Mesodermal cell (in vitro differentiated cells): Measurements from ENCODE around the gene PDGFA.
A peak's percentile ranks its signal among the peaks of the same experiment; 100 is the strongest.

Experiments used
- H3K27ac ChIP-seq: 2 replicates; pipeline ENCODE4 v1.7.0; 2013; ENCODE audit warnings: mild to moderate bottlenecking, low read depth, low read length, moderate library complexity; ENCODE audit not compliant: severe bottlenecking
- H3K36me3 ChIP-seq: 2 replicates; pipeline ENCODE4 v1.7.1; 2013; ENCODE audit warnings: mild to moderate bottlenecking, low read length, moderate library complexity; ENCODE audit not compliant: control insufficient read depth, insufficient read depth
- H3K4me1 ChIP-seq: one replicate; pipeline ENCODE4 v1.7.1; 2013; ENCODE audit warnings: mild to moderate bottlenecking, low read length; ENCODE audit not compliant: insufficient read depth, control insufficient read depth, poor library complexity, severe bottlenecking
- H3K4me3 ChIP-seq: 2 replicates; pipeline ENCODE4 v1.7.0; 2013; ENCODE audit warnings: low read length, control low read depth, mild to moderate bottlenecking; ENCODE audit not compliant: insufficient read depth, poor library complexity, severe bottlenecking; ENCODE audit errors: extremely low read depth
- H3K9me3 ChIP-seq: 2 replicates; pipeline ENCODE4 v1.7.1; 2013; ENCODE audit warnings: mild to moderate bottlenecking, low read length, moderate library complexity; ENCODE audit not compliant: control insufficient read depth
- WGBS, 2 experiments: methylation state at CpG; one replicate each; pipeline ENCODE4 v1.1.5; 2013; ENCODE audit warnings: missing lambda C conversion rate in 2 of 2; ENCODE audit not compliant: insufficient coverage in 2 of 2; 5-methylcytosine and 5-hydroxymethylcytosine counted together

Gene PDGFA

GRCh38 chr7:522071-522950, 2.7 kb upstream of the PDGFA start:
- 1 to 2% methylated on average over 75 to 78 of the region's 91 CpGs for WGBS, 2 experiments
- Histone ChIP-seq H3K9me3 (peaks cover 2% of the 10 kb centered on the region), H3K4me1 (peaks cover 20% of the 10 kb centered on the region), H3K4me3 (peak overlapping the region; percentile 14), H3K27ac (no peak overlapping the region), H3K36me3 (no peaks in the 10 kb centered on the region)

GRCh38 chr7:521221-522070, 1.8 kb upstream of the PDGFA start:
- no peaks in the 10 kb centered on the region for H3K36me3 ChIP-seq
- no peak overlapping the region for H3K27ac ChIP-seq
- no peaks in the 10 kb centered on the region for H3K9me3 ChIP-seq
- WGBS, 2 experiments: 1 to 2% methylated on average over 56 to 58 of the region's 72 CpGs
- H3K4me1 ChIP-seq: peaks cover 18% of the 10 kb centered on the region
- H3K4me3 ChIP-seq: peak overlapping the region; percentile 14

- H3K9me3 ChIP-seq: no peaks in the 10 kb centered on the region
- no peak overlapping the region for H3K27ac ChIP-seq
- H3K36me3 ChIP-seq: no peaks in the 10 kb centered on the region
Observed at GRCh38 chr7:520503-521161, 986 bp upstream of the PDGFA start.

GRCh38 chr7:518630-519483, 789 bp downstream of the PDGFA start:
- 0 to 1% methylated on average over 65 to 75 of the region's 93 CpGs for whole genome bisulfite sequencing, 2 experiments
- Histone ChIP-seq H3K9me3 (no peaks in the 10 kb centered on the region), H3K36me3 (no peaks in the 10 kb centered on the region), H3K27ac (no peak overlapping the region), H3K4me3 (peak overlapping the region; percentile 68), H3K4me1 (peaks cover 37% of the 10 kb centered on the region)

More at GRCh38 chr7:520503-521161, 986 bp upstream of the PDGFA start:
- H3K4me3 ChIP-seq: peak overlapping the region; percentile 36
- 2% methylated on average over 46 to 54 of the region's 63 CpGs for WGBS, 2 experiments
- peaks cover 20% of the 10 kb centered on the region for H3K4me1 ChIP-seq

GRCh38 chr7:517774-518629, 1.6 kb downstream of the PDGFA start:
- peaks cover 43% of the 10 kb centered on the region for H3K4me1 ChIP-seq
- peak overlapping the region; percentile 68 for H3K4me3 ChIP-seq
- 0% methylated on average over 27 to 29 of the region's 70 CpGs for WGBS, 2 experiments
- peaks cover 4% of the 10 kb centered on the region for H3K36me3 ChIP-seq
- no peak overlapping the region for H3K27ac ChIP-seq
- H3K9me3 ChIP-seq: no peaks in the 10 kb centered on the region

GRCh38 chr7:516606-517456, 2.8 kb downstream of the PDGFA start:
- 1 to 3% methylated on average over 60 to 72 of the region's 83 CpGs for WGBS, 2 experiments
- Histone ChIP-seq H3K36me3 (peaks cover 14% of the 10 kb centered on the region), H3K4me3 (peak overlapping the region; percentile 68), H3K27ac (no peak overlapping the region), H3K9me3 (no peaks in the 10 kb centered on the region), H3K4me1 (peaks cover 34% of the 10 kb centered on the region)

- 3 to 9% methylated on average over 9 of the region's 13 CpGs for WGBS, 2 experiments
- no peaks in the 10 kb centered on the region for H3K9me3 ChIP-seq
- H3K4me1 ChIP-seq: peaks cover 29% of the 10 kb centered on the region
- no peak overlapping the region for H3K27ac ChIP-seq
- H3K4me3 ChIP-seq: peak overlapping the region; percentile 31
- peaks cover 19% of the 10 kb centered on the region for H3K36me3 ChIP-seq
Observed at GRCh38 chr7:516216-516605, 3.4 kb downstream of the PDGFA start.

- H3K4me3 ChIP-seq: no peak overlapping the region
- peaks cover 19% of the 10 kb centered on the region for H3K36me3 ChIP-seq
- 18 to 23% methylated on average over 4 to 6 of the region's 10 CpGs for WGBS, 2 experiments
- no peak overlapping the region for H3K27ac ChIP-seq
- H3K4me1 ChIP-seq: peaks cover 29% of the 10 kb centered on the region
- no peaks in the 10 kb centered on the region for H3K9me3 ChIP-seq
Observed at GRCh38 chr7:515628-516027, 4.0 kb downstream of the PDGFA start.
